GM12878 (cell line): ENCODE results near the gene FUT6.

ENCODE experiments used
- FOS ChIP-seq: IDR thresholded peaks from 3 replicates; pipeline ENCODE4 v1.6.1; 2011; ENCODE audit warnings: borderline replicate concordance; ENCODE audit not compliant: insufficient read length; ENCODE audit errors: extremely low read depth
- JUNB ChIP-seq: IDR thresholded peaks from 2 replicates; pipeline ENCODE4 v1.6.1; 2016; ENCODE audit warnings: antibody characterized with exemption, mild to moderate bottlenecking
- KDM1A ChIP-seq: fragments of 200-600 bp; sonication (generic); IDR thresholded peaks from 2 replicates; pipeline ENCODE4 v1.6.1; 2016; ENCODE audit warnings: borderline replicate concordance
- POLR2AphosphoS5 ChIP-seq: IDR thresholded peaks from 2 replicates; pipeline ENCODE4 v1.6.1; 2011; ENCODE audit warnings: mild to moderate bottlenecking, low read length, inconsistent platforms
- RAD21 ChIP-seq: IDR thresholded peaks from 2 replicates; pipeline ENCODE4 v1.6.1; 2011; ENCODE audit warnings: mild to moderate bottlenecking, low read depth, low read length, moderate library complexity; ENCODE audit not compliant: insufficient read depth
- RFX5 ChIP-seq: IDR thresholded peaks from 2 replicates; pipeline ENCODE4 v1.6.1; 2011; ENCODE audit warnings: low read depth, low read length, improper control_type of control experiment
- SUPT20H ChIP-seq: IDR thresholded peaks from 2 replicates; pipeline ENCODE4 v1.6.1; 2011; ENCODE audit warnings: low read depth, mild to moderate bottlenecking, low read length, moderate library complexity, borderline replicate concordance; ENCODE audit not compliant: control insufficient read depth
- YBX1 ChIP-seq: fragments of 450-650 bp; IDR thresholded peaks from 2 replicates; pipeline ENCODE4 v1.6.1; 2016; ENCODE audit warnings: antibody characterized with exemption
- TF ChIP-seq, protein P1 (sequence below), 3 experiments: IDR thresholded peaks in 2 of 3; conservative IDR thresholded peaks in 1 of 3; 2 replicates each; pipeline ENCODE4 v1.5.1; 2011; ENCODE audit warnings: low read depth in 3 of 3, low read length in 3 of 3, mild to moderate bottlenecking in 3 of 3, control low read depth in 2 of 3, moderate library complexity in 2 of 3, inconsistent platforms in 1 of 3, mixed read lengths in 1 of 3; ENCODE audit not compliant: control insufficient read depth in 2 of 3, insufficient read depth in 1 of 3; ENCODE audit errors: extremely low read depth in 1 of 3
- TF ChIP-seq, protein P2 (sequence below): fragments of 450-650 bp; IDR thresholded peaks from 2 replicates; pipeline ENCODE4 v1.6.1; 2017; ENCODE audit warnings: mild to moderate bottlenecking

DNA sequence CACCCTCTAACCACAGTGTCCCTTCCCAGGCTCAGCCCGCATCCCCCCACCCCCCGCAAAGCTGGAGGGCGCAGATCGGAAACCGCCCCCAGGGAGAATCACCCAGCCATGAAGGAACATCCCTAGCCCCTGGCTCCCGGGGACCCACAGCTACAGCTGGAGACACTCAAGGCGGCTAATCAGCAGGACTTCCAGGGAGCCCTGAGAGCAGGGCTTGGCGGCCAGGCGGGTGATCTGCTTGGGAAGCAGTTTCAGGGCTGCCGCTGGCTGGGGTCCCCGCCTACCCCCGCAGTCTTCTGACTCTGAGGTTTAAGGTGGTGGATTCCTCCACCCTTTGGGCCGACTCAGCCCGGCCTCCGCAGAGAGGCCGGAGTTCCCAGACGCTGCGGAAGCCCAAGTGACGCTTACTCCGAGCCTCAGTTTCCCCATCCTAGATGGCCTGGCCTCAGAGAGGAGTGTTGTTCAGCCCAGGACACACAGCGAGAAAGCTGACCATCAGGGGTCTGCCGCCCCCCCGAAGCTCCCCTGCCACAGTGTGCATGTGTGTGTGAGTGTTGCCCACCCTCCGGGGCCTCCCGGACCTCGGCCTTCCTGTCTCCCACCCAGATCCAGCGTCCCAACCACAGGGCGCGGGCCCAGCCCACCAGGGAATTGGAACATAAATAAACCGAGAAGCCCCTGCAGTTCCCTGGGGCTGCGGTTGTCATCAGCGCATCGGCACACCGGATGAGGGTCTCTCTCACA, 9.8 kb downstream of the FUT6 start:
- TF ChIP-seq JUNB: no peak
- no peak for TF ChIP-seq POLR2AphosphoS5
- TF ChIP-seq, protein P1, sequence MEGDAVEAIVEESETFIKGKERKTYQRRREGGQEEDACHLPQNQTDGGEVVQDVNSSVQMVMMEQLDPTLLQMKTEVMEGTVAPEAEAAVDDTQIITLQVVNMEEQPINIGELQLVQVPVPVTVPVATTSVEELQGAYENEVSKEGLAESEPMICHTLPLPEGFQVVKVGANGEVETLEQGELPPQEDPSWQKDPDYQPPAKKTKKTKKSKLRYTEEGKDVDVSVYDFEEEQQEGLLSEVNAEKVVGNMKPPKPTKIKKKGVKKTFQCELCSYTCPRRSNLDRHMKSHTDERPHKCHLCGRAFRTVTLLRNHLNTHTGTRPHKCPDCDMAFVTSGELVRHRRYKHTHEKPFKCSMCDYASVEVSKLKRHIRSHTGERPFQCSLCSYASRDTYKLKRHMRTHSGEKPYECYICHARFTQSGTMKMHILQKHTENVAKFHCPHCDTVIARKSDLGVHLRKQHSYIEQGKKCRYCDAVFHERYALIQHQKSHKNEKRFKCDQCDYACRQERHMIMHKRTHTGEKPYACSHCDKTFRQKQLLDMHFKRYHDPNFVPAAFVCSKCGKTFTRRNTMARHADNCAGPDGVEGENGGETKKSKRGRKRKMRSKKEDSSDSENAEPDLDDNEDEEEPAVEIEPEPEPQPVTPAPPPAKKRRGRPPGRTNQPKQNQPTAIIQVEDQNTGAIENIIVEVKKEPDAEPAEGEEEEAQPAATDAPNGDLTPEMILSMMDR (IDR thresholded peaks at IDR 0.05 in 2 of 3, conservative IDR thresholded peaks at IDR 0.05 in 1 of 3; ENCODE audit: control insufficient read depth in 2 of 3, extremely low read depth in 1 of 3, insufficient read depth in 1 of 3, low read depth in 3 of 3, low read length in 3 of 3): no peak
- no peak for TF ChIP-seq RAD21
- TF ChIP-seq, protein P2, sequence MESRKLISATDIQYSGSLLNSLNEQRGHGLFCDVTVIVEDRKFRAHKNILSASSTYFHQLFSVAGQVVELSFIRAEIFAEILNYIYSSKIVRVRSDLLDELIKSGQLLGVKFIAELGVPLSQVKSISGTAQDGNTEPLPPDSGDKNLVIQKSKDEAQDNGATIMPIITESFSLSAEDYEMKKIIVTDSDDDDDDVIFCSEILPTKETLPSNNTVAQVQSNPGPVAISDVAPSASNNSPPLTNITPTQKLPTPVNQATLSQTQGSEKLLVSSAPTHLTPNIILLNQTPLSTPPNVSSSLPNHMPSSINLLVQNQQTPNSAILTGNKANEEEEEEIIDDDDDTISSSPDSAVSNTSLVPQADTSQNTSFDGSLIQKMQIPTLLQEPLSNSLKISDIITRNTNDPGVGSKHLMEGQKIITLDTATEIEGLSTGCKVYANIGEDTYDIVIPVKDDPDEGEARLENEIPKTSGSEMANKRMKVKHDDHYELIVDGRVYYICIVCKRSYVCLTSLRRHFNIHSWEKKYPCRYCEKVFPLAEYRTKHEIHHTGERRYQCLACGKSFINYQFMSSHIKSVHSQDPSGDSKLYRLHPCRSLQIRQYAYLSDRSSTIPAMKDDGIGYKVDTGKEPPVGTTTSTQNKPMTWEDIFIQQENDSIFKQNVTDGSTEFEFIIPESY: no peak
- TF ChIP-seq YBX1: no peak
- no peak for TF ChIP-seq KDM1A
- no peak for TF ChIP-seq RFX5
- TF ChIP-seq SUPT20H: no peak
- no peak for TF ChIP-seq FOS
